GM12801 (cell line): ENCODE measurements around the gene PRKCE.

ENCODE experiments used
- TF ChIP-seq, protein P1 (sequence below): IDR thresholded peaks from one replicate; pipeline ENCODE4 v1.5.1; 2011; ENCODE audit warnings: control low read depth; ENCODE audit not compliant: insufficient read length; ENCODE audit errors: extremely low read depth

The PRKCE gene

DNA sequence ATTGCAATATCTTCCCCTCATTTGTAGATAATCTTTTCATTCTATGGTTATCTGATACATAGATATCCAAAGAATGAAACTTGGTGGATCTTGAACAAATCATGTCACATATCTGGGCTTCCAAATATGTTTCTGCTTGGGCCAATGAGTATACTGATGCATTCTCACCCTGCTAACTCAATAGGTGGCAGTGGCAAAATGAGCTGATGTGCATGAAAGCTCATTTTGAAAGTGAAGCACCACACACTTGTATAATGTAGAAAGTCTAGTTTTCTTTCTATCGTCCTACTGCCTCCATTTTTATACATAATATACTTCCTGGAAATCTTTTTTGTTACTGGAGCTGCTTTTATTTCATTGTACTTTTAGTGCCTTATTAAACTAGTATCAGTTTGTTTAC lies 208.2 kb downstream of the PRKCE start:
- TF ChIP-seq, protein P1, sequence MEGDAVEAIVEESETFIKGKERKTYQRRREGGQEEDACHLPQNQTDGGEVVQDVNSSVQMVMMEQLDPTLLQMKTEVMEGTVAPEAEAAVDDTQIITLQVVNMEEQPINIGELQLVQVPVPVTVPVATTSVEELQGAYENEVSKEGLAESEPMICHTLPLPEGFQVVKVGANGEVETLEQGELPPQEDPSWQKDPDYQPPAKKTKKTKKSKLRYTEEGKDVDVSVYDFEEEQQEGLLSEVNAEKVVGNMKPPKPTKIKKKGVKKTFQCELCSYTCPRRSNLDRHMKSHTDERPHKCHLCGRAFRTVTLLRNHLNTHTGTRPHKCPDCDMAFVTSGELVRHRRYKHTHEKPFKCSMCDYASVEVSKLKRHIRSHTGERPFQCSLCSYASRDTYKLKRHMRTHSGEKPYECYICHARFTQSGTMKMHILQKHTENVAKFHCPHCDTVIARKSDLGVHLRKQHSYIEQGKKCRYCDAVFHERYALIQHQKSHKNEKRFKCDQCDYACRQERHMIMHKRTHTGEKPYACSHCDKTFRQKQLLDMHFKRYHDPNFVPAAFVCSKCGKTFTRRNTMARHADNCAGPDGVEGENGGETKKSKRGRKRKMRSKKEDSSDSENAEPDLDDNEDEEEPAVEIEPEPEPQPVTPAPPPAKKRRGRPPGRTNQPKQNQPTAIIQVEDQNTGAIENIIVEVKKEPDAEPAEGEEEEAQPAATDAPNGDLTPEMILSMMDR, result no peak

DNA sequence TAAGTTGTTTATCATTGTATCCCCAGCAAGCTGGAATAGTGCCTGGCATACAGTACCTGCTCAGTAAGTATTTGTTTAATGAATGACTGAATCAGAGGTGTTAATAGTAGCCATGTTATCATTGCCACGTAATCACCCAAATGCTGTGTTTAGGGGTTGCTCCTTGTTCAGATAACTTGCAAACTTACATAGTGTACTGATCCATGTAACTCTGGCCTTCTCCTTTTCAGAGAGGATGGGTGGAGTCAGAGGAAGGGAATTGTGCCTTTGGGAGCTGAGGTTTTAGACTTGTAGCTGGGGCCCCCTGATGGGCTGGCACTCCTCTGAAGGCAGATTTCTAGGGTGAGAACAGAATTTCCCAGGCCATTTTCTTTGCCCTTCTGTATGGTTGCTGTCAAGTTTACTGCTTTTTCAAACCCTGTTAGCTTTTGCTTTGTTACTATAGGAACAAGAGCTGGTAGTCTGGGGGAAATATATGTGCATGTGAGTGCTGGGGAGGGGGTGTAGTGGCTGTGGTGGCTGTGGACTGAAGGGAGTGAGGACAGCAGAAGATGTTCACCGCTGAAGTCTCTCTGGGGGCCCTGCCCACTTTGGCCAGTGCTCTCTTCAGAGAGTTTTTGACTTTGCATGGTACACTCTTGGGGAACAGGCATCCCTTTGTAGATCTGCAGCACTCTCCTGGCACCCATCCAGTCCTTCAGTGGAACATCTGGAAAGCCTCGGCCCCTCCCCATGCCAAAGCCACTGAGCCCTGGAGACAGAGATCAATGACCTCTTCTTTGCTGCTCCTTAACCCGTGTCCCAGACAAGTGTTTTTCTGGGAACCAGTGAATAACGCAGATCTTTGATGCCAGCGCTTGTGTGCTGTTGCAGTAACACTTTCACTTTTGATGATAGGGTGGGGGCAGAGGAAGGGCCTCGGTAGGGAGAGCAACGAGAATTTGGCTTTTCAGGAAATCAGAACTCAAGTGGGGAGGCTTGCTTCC lies 209.0 kb downstream of the PRKCE start:
- TF ChIP-seq, protein P1, result no peak

DNA sequence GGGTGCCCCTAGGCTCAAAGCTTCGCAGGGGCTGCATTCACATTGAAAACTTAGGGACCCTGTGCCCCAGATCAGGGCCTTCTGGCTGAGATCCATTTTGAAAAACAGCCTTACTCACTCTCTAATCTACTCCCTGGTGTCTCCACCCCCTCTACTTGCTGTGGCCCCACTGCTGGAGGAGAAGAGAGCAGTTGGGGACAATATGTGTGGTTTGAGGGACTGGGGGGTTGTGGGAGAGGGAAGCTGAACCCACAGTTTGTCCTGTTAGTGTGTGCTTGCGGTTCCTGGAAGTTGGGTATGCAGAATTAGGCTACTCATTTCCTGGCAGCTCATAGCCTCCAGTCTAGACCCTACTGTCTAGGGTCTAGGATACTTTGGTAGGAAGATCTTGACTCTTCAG lies 211.4 kb downstream of the PRKCE start:
- TF ChIP-seq, protein P1, result no peak

DNA sequence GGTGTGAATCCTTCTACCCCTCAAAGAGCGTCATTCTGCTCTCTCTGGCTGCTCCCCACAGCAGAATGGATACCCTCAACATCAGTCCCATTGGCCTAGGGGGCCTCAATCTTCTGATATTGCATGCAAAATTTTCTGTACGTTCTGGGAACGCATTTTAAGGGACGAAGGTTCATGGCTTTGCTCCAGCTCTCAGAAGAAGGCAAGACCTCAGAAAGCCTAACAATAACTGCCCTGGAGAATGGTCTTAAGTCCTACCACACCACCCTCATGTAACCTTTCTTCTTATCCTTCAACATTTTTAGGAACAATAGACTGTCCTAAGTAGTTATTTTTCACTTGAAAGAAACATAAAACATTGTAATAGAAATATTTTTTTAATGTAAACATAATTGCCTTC lies 212.6 kb downstream of the PRKCE start:
- TF ChIP-seq, protein P1, result no peak

DNA sequence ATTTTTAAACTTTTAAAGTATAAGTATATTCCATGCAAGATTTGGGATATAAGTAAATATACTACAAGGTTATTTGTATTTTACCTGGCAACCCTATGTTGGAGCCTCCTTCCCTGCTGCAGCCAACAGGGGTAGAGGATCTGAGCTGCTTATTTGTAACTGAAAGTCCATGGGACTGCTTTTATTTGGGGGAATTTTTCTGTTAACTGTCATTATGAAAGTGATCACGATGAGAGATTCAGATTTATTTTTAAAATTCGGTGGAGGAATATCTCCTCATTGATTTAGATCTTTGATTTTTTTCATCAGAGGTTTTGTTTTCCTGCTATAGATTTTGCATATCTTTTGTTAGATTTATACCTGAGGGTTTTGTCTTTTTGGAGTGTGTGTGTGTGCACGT lies 215.9 kb downstream of the PRKCE start:
- TF ChIP-seq, protein P1, result no peak

DNA sequence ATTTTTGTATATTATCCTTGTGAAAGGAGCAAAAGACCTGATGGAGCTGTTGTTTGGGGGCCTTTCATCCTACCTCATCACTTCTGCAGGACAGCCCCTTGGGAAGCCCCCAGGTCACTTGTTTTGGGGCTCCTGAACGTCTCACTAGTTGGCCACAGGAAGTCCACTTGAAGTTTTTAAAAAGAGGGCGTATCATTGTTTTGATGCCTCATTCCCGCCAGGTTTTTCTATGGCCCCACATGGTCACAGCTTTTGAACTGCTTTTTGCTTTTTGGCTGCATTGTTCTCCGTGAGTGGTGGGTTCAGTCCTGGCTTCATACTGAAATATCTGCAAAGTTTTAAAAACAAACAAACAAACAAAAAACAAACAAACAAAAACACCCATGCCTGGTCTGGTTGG lies 216.3 kb downstream of the PRKCE start:
- TF ChIP-seq, protein P1, result no peak

DNA sequence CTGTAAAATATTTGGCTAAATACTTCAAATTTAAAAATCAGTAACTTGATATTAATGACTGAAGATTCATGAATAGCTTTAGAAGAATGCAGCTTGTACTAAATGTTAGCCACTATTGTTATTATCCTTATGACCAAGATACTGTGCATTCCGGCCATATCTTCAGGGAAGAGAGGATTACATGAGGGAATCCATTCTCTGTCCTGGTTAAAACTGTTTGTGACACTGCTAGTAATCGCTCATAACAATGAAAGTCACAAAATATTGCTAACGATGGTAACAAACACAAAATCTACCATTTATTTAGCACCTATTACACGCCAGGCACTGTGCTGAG lies 217.7 kb downstream of the PRKCE start:
- TF ChIP-seq, protein P1, result no peak
